Mammary epithelial cell (primary cell): Measurements from ENCODE around the gene CACNA2D1.

Experiments used
- EZH2 ChIP-seq: IDR thresholded peaks from 2 replicates; pipeline ENCODE4 v1.6.1; 2012; ENCODE audit warnings: low read length, inconsistent platforms, borderline replicate concordance
- TF ChIP-seq, protein P1 (sequence below), 2 donors: IDR thresholded peaks in 1 of 2; conservative IDR thresholded peaks in 1 of 2; 2 replicates each; pipeline ENCODE4 v1.5.1; 2011 to 2012; ENCODE audit warnings: inconsistent platforms in 2 of 2, low read length in 2 of 2, mild to moderate bottlenecking in 2 of 2, control low read depth in 1 of 2, low read depth in 1 of 2; ENCODE audit not compliant: insufficient read depth in 1 of 2; ENCODE audit errors: extremely low read depth in 1 of 2

DNA sequence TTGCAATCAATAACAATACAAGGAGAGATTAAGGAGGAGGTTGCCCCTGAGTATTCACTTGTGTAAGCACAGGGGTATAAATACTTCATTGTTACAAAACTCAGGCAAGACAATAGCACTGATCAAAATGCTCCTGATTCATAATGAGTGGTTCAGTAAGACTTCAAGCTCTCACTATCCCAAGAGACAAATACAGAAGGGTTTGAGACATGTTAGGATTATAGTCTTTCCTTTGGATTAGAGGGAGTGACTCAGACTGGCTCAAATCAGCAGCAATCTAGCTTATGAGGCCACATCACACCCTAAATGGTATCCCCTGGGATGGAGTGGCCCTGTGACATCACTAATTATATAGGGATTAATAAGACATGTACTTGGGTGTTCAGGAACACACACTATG, 506.5 kb downstream of the CACNA2D1 start:
- TF ChIP-seq, protein P1, sequence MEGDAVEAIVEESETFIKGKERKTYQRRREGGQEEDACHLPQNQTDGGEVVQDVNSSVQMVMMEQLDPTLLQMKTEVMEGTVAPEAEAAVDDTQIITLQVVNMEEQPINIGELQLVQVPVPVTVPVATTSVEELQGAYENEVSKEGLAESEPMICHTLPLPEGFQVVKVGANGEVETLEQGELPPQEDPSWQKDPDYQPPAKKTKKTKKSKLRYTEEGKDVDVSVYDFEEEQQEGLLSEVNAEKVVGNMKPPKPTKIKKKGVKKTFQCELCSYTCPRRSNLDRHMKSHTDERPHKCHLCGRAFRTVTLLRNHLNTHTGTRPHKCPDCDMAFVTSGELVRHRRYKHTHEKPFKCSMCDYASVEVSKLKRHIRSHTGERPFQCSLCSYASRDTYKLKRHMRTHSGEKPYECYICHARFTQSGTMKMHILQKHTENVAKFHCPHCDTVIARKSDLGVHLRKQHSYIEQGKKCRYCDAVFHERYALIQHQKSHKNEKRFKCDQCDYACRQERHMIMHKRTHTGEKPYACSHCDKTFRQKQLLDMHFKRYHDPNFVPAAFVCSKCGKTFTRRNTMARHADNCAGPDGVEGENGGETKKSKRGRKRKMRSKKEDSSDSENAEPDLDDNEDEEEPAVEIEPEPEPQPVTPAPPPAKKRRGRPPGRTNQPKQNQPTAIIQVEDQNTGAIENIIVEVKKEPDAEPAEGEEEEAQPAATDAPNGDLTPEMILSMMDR (conservative IDR thresholded peaks at IDR 0.05 in 1 of 2, IDR thresholded peaks at IDR 0.05 in 1 of 2; ENCODE audit: extremely low read depth in 1 of 2, insufficient read depth in 1 of 2, low read depth in 1 of 2, low read length in 2 of 2) = no peak
- no peak for TF ChIP-seq EZH2
